CD4-positive, alpha-beta T cell treated with Interleukin-2 at 100 ng/mL for 4 hours (primary cell): ENCODE results near the gene ANO1.
A peak's percentile ranks its signal among the peaks of the same experiment; 100 is the strongest.

Experiments
- DNase-seq: peaks from one replicate; pipeline ENCODE4 v3.0.0-alpha.2; 2020; ENCODE audit warnings: low spot score

Gene ANO1

DNA sequence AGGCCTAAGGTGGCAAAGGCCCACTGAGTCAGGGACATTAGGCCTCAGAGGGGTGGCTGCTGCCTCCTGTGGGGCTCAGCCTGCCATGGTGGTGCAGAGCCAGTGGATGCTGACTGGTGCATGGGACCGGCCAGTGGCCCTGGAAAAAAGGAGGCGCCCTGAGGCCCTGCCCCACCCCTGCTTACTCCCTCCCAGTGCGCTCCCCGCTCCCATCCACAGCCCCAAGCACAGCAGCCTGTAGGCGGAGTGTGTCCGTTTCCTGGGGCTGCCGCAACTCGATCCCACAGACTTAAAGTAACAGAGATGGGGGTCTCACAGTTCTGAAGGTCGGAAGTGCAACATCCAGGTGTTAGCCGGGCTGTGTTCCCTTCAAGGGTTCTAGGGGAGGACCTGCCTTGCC lies 86.6 kb downstream of the ANO1 start:
- no peak for DNase-seq

DNA sequence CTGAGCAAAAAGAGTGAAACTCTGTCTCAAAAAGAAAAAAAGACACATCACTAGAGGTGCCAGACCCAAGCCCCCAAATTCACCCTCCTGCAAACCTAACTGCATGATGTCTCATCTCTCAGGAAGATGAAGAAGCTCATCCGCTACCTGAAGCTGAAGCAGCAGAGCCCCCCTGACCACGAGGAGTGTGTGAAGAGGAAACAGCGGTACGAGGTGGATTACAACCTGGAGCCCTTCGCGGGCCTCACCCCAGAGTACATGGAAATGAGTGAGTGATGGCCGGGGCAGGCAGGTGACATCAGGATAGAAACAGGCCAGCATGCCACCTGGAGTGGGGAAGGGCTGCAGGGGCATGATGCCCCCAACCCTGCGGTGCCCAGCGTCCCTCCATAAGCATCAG lies 89.0 kb downstream of the ANO1 start:
- no peak for DNase-seq

DNA sequence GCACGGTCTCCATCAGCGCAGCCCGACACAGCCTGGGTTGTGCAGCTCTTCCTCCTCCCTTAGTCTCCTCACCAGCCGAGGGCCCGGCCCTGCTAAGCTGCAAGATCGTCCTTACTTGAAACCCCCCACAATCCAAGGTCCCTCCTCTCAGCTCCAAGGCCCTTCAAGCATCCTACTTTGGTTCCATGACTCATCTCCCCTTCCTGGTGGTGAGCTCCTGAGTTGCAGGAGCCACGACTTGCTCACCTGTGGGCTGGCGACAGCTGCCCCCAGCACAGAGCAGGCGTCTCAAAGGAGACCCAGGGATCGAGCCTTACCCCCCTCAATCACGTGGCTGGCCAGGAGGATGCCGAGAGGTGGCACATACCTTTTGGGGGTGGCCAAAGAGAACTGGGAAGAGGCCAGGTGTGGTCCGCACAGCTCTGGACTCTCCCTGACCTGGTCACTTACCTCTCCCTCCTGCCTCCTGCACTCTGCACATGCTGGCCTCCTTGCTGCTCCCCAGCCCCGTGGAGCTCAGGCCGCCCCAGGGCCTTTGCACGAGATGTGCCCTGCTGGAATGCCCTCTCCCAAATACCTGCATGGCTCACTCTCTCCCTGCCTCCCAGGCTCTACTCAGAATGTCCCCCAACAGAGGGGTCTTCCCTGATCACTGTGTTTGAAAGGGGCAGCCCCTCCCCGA lies 89.7 kb downstream of the ANO1 start:
- DNase-seq = no peak

- DNase-seq = no peak
Measured at GRCh38 chr11:70168405-70168754, 90.3 kb downstream of the ANO1 start.

DNA sequence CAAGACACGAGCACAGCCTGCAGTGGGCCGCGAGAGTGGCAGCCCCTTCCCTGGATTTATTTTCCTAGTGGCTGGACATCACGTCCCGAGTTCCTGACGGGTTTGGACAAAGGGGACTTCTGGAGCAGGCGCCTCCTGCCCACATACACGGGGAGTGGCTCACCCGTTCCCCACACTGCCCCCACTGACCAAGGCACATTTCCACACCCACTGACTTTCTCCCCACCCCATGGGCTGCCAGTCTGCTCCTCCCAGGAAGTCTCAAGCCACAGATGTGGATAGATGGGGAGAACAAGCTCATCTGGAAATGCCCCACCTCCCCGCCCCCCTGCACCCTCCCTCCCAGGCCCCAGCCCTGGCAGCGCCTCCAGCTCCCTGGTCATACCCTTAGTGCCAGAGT lies 91.0 kb downstream of the ANO1 start:
- DNase-seq = no peak

DNA sequence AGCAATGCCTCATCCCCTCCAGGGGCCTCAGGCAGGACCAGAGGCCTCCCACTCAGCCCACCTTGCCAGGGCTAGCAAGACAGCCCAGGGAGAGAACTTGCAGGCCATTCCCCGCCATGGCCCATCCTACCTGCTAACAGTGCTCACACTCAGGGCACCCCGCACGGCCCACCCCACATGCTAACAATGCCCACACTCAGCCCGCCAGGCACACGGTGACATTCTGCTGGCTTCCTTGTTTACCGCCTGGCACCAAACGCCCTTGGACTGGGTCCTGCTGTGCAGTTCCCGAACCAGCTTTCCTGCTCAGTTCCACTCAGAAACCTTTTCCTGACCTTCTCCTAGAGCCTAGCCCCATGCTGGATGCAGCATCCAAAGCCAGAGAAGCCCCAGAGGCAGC lies 91.5 kb downstream of the ANO1 start:
- DNase-seq = no peak

GRCh38 chr11:70170596-70171210 lies 92.6 kb downstream of the ANO1 start:
- no peak for DNase-seq

DNA sequence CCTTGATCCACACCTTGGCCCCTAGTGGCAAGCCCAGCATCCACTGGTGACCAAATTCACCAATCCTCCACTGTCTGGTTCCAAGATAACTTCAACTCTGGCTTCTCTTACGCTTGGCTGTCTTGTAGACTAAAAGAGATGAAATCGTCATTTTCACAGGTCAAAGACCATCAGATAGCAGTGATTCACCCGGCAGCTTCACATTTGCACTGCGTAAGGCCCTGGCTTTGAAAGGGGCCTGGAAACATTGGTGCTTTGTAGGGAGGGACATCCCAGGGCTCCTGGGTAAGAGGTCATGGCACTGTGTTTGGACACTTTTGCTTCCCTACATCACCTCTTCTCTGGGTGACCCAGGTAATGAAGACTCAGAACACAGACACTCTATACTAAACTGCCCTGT lies 94.9 kb downstream of the ANO1 start:
- no peak for DNase-seq

GRCh38 chr11:70174547-70175235 lies 96.6 kb downstream of the ANO1 start:
- no peak for DNase-seq

DNA sequence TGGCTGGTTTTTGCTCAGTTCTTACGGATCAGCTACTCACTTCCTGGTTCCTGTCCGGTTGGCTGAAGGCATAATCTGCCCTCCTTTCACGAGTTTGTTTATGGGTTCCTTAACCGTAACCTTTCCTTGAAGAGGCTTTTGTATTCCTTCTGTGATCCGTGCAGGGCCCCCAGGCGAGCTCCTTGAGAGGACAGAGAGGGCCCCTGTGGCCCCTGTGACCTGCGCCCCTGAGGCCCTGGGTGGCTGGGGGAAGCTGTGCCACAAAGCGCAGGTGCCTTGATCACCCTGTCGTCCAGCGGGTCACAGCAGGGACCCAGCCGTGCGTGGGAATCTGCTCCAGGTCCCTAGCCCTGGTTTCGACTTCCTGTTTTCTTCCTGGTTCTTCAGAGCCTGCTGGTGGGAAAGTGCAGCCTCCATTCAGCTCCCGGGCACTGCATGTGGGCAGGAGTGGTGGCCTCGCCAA lies 97.2 kb downstream of the ANO1 start:
- DNase-seq = no peak

- DNase-seq = peak; percentile 35
Measured at GRCh38 chr11:70176940-70177689, 99.0 kb downstream of the ANO1 start.

DNA sequence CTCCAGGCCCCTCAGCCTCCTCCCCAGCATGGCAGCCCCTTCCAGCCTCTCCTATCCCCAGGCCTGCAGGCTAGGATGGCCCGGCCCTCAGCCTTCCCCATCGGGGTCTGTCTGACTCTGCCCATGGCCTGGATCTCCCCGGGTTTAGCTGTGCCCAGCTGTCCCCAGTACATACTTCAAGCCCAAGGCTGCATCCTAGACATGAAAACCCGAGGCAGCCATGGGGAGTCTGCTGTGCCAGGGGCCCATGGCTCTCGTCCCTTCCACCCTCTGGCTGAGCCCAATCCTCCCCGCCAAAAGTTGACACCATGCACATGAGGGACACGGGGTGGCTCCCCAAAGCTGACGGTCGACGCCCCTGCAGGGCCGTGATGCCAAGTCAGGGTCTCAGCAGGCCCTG lies 102.8 kb downstream of the ANO1 start:
- no peak for DNase-seq

- no peak for DNase-seq
Measured at GRCh38 chr11:70182266-70182665, 104.1 kb downstream of the ANO1 start.

DNA sequence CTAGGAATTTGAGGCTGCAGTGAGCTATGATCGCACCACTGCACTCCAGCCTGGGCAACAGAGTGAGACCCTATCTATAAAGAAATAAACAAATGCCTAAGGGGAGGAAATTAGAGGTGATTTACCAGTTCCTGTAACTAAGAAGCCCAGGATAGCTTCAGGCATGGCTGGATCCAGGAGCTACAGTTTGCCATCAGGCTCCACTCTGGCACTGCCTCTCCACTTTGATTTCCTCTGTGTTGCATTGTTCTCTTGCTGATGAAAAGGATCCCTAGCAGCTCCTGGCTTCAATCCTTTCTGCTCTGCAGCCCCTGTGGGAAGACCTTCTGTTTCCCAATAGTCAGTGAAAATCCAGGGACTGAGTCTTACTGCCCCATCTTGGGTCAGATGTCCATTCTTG lies 104.9 kb downstream of the ANO1 start:
- no peak for DNase-seq

- DNase-seq = no peak
Measured at GRCh38 chr11:70183483-70184176, 105.5 kb downstream of the ANO1 start.

DNA sequence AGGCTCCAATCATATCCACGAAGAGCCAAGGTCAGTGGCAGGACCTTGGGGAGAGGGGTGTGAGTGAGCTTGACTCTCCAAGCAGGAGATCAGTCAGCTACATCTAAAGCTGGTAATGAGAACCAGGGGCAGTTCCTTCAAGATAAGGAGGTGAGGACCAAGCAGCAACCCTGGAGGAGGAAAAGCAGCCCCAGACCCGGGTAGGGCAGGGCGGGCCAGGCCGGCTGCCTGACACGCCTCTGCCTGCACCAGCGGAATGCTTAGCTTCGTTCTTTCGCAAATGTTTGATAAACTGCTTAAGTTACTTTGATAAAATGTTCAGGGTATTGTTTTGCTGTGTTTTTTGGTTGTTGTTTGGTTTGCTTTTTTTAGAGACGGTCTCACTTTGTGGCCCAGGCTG lies 106.3 kb downstream of the ANO1 start:
- no peak for DNase-seq

DNA sequence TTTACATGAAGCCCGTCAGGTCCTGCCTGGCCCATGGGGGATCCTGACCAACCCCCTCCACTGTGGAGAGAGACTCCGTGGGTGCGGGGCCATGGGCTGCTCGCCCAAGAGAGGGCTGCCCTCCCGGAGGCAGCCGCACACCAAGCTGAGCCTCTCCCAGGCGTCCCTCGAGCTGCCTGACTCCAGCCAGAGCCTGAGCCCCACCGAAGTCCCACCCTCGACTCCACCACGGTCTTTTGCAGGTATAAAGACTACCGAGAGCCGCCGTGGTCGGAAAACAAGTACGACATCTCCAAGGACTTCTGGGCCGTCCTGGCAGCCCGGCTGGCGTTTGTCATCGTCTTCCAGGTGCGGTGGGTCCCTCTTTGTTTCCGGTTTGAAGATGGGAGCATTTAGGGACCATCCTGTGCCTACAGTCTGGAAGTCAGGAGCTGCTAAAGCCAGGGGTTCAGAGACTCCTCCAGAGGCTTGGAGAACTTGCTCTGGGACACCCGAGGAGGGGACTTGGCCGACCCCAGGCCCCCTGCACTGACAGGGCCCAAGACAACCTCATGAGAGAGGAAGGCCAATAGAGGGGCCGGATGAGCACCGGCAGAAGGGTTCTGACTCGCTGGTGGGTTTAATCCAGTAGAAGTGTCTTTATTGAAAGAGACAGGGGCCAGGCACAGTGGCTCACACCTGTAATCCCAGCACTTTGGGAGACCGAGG lies 107.4 kb downstream of the ANO1 start:
- DNase-seq = no peak

DNA sequence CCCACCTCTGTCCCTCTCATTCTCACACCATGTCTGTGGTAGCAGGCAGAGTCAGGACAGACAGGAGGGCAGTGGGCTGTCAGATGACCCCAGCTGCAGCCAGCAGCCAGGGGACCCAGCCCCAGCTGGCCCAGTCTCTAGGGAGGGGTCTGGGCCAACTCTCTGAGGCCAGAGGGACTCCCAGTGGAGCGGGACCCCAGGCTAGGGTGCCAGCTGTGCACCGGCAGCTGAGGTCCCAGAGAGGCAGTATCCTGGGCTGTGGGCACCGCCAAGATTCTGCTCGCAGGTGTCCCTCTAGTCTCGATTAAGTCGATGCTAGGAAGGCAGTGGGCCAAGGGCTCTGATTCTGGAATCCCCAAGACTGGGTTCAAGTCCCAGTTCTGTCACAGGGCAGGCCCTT lies 108.3 kb downstream of the ANO1 start:
- DNase-seq = no peak

- no peak for DNase-seq
Measured at GRCh38 chr11:70186936-70187335, 108.8 kb downstream of the ANO1 start.

GRCh38 chr11:70187771-70188170 lies 109.7 kb downstream of the ANO1 start:
- no peak for DNase-seq

GRCh38 chr11:70189622-70190021 lies 111.5 kb downstream of the ANO1 start:
- no peak for DNase-seq
